ENCODE data around the gene MRNIP.

DNA sequence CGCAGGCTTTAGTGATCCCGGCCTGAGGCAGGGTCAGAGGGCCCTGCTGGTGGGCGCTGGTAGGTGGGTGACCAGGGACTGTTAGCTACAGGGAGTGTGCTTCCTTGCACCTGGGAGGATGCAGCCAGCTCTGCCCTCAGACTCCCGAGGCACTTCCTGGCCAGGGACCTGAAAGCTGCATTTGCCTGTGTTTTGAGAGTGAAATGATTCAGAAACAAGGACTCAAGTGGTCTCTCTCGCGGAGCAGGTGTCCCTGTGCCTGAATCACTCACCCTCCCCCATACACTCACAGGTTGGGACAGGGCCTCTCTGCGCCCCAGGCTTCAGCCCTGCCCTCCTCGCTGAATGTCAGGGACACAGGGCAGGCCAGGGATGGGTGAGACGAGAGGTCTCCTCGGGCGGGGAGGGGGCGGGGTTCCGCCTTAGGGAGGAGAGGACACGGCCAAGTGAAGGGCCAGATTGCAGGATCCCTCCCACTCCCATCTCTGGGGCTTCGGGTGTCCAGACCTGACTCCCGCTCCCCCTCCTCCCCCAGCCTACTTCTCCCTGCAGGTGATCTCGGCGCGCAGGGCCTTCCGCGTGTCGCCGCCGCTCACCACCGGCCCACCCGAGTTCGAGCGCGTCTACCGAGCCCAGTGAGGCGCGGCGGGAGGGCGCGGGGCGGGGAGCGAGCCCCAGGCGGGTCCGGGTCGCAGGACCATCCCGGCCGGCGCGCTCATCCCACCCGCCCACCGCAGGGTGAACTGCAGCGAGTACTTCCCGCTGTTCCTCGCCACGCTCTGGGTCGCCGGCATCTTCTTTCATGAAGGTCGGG is 63.4 kb downstream of the MRNIP start:
- no peak for TF ChIP-seq RAD21 (IDR thresholded peaks at IDR 0.05; ENCODE audit: low read depth)
- no peak for TF ChIP-seq REST (IDR thresholded peaks at IDR 0.05; ENCODE audit: low read depth)
- TF ChIP-seq CREB1 (IDR thresholded peaks at IDR 0.05; ENCODE audit: low read depth) = no peak
- no peak for TF ChIP-seq TAF1 (IDR thresholded peaks at IDR 0.05; ENCODE audit: low read depth)
- TF ChIP-seq EP300 (IDR thresholded peaks at IDR 0.05; ENCODE audit: borderline replicate concordance) = no peak
- TF ChIP-seq, protein P1, sequence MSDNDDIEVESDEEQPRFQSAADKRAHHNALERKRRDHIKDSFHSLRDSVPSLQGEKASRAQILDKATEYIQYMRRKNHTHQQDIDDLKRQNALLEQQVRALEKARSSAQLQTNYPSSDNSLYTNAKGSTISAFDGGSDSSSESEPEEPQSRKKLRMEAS (IDR thresholded peaks at IDR 0.05) = peak; percentile 32
- no peak for TF ChIP-seq NFIC (IDR thresholded peaks at IDR 0.05)
- TF ChIP-seq YY1 (IDR thresholded peaks at IDR 0.05; ENCODE audit: low read depth) = no peak
- no peak for TF ChIP-seq CEBPB (IDR thresholded peaks at IDR 0.05)
- no peak for TF ChIP-seq FOXM1 (IDR thresholded peaks at IDR 0.05; ENCODE audit: borderline replicate concordance, low read depth)
- no peak for TF ChIP-seq EGR1 (IDR thresholded peaks at IDR 0.05)
